Thyroid gland (tissue), 4 donors: ENCODE data around the gene PDLIM1. TPM values are rescaled to one million over a fixed set of nuclear protein-coding genes. Genes with fewer than 3 reads are reported as not detected.

ENCODE experiments used
- DNase-seq, 2 donors: peaks; one replicate each; pipeline ENCODE4 v3.0.0-alpha.2; 2019
- H3K27ac ChIP-seq, 3 donors: fragments of 200-600 bp; sonication (generic); 1 replicate in 2 of 3; 2 replicates in 1 of 3; pipeline ENCODE4 v1.5.1; 2016 to 2019; ENCODE audit warnings: mild to moderate bottlenecking in 1 of 3, moderate library complexity in 1 of 3
- H3K27me3 ChIP-seq: fragments of 200-600 bp; sonication (generic); one replicate; pipeline ENCODE4 v1.5.1; 2019
- H3K36me3 ChIP-seq, 2 donors: fragments of 200-600 bp; sonication (generic); one replicate each; pipeline ENCODE4 v1.5.1; 2016 to 2019
- H3K4me1 ChIP-seq, 2 donors: fragments of 200-600 bp; sonication (generic); one replicate each; pipeline ENCODE4 v1.5.1; 2017 to 2019
- H3K4me3 ChIP-seq, 3 donors: fragments of 200-600 bp; sonication (generic); replicated peaks in 1 of 3; 1 replicate in 2 of 3; 2 replicates in 1 of 3; pipeline ENCODE4 v1.5.1; 2016; ENCODE audit warnings: mild to moderate bottlenecking in 1 of 3
- H3K9me3 ChIP-seq: fragments of 200-600 bp; sonication (generic); one replicate; pipeline ENCODE4 v1.5.1; 2017
- CTCF ChIP-seq, 6 experiments: fragments of 200-600 bp in 3 of 6; fragments of 450-650 bp in 3 of 6; sonication (generic) in 3 of 6; IDR thresholded peaks; one replicate each; pipeline ENCODE4 v1.5.1; 2016 to 2019; ENCODE audit warnings: antibody characterized with exemption in 6 of 6, mild to moderate bottlenecking in 2 of 6, inconsistent platforms in 1 of 6, moderate library complexity in 1 of 6
- POLR2A ChIP-seq, 2 donors: fragments of 450-650 bp; IDR thresholded peaks; one replicate each; pipeline ENCODE4 v1.6.1; 2017; ENCODE audit warnings: antibody characterized with exemption in 2 of 2, mild to moderate bottlenecking in 2 of 2, moderate library complexity in 1 of 2
- WGBS, 2 donors: methylation state at CpG; one replicate each; pipeline ENCODE4 v1.1.5; 2017; 5-methylcytosine and 5-hydroxymethylcytosine counted together
- intact Hi-C: fragments of 100-400 bp; cut with DNase I; formaldehyde crosslinking; loops from one replicate; pipeline ENCODE4 v1.15.1; 2023
- total RNA-seq, 4 donors: library from RNA; depleted of rRNA; stranded (reverse); fragments of >200 nt; gene quantifications; one replicate each; pipeline ENCODE4 v1.2.3, GENCODE V29; 2016

Gene PDLIM1
- total RNA-seq, 4 donors from 2014 or later = 67.8 to 158 (median 90.7) TPM

DNA sequence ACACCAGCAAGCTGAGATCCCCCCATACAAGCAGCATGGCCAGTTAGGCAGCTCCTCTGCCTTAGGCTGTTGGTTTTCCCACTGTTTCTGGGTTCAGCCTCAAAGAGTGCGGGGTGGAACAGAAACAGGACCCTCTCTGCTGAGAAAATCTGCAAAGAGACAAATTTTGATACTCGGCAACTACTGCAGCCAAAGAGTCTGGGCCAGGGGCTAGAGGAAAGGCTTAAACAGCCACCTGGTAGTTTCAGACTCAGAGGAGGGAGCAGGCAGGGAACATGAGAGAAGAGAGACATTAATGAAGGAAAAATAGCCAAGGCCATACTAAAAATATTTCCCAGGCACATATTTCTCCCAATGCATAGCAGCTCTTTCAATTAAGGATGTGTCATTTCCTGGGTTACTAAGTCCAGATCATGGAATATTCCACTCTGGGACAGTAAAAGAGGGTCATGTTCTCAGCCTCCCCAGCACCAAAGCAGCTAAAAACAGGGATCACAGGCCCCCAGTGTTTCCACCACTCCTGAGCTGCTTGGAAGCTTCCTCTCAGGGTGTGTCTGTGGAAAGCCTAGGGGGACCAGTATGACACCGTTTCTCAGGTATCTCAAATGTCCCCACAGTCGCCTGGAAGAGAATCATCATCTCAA, 29.8 kb downstream of the PDLIM1 start:
- H3K27me3 ChIP-seq = no peaks in the 10 kb centered on the region
- H3K36me3 ChIP-seq = peaks cover 22 to 30% of the 10 kb centered on the region in 2 donors
- H3K9me3 ChIP-seq = no peaks in the 10 kb centered on the region
- peaks cover 28 to 33% of the 10 kb centered on the region in 2 donors for H3K4me1 ChIP-seq
- WGBS, 2 donors = 80 to 83% methylated on average over 4 of the region's 4 CpGs
- intact Hi-C loops = no loop called here
- no peak for DNase-seq
- TF ChIP-seq POLR2A (IDR thresholded peaks at IDR 0.05) (no peak), CTCF (IDR thresholded peaks at IDR 0.05) (no peak)
- no peak overlapping the region for H3K4me3 ChIP-seq
- peak overlapping the region; percentile 62 to 84 (median 69) for H3K27ac ChIP-seq

- peaks cover 22 to 30% of the 10 kb centered on the region in 2 donors for H3K36me3 ChIP-seq
- TF ChIP-seq POLR2A (IDR thresholded peaks at IDR 0.05) (peak in 1 of 2 donors; percentile 30), CTCF (IDR thresholded peaks at IDR 0.05) (no peak)
- peaks cover 28 to 31% of the 10 kb centered on the region in 2 donors for H3K4me1 ChIP-seq
- intact Hi-C loops = no loop called here
- no peaks in the 10 kb centered on the region for H3K27me3 ChIP-seq
- WGBS, 2 donors = 43 to 59% methylated on average over 3 of the region's 3 CpGs
- no peak overlapping the region for H3K4me3 ChIP-seq
- peak overlapping the region; percentile 62 to 84 (median 69) for H3K27ac ChIP-seq
- no peaks in the 10 kb centered on the region for H3K9me3 ChIP-seq
- peak; percentile 65 to 70 for DNase-seq
Measured at GRCh38 chr10:95260397-95260881, 30.4 kb downstream of the PDLIM1 start.

- Histone ChIP-seq H3K9me3 (no peaks in the 10 kb centered on the region), H3K4me1 (peaks cover 14 to 16% of the 10 kb centered on the region in 2 donors), H3K4me3 (no peak overlapping the region), H3K36me3 (peaks cover 15 to 17% of the 10 kb centered on the region in 2 donors), H3K27me3 (no peaks in the 10 kb centered on the region), H3K27ac (no peak overlapping the region)
- TF ChIP-seq POLR2A (IDR thresholded peaks at IDR 0.05) = no peak
- intact Hi-C loops = no loop called here
- no peak for DNase-seq
- WGBS, 2 donors = 96 to 97% methylated on average over 7 of the region's 7 CpGs
Measured at GRCh38 chr10:95257849-95258248, 33.0 kb downstream of the PDLIM1 start.

DNA sequence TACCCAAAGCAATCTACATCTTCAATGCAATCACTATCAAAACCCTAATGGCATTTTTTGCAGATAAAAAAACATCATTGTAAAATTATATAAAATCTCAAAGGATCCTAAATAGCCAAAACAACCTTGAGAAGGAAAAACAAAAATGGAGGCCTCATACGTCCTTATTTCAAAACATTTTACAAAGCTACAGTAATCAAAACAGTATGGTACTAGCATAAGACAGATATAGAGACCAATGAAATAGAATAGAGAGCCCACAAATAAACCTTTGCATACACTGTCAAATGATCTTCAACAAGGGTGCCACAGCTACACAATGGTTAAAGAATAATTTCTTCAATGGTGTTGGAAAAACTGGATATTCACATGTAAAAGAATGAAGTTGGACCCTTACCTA, 34.5 kb downstream of the PDLIM1 start:
- no peak for DNase-seq
- Histone ChIP-seq H3K9me3 (no peaks in the 10 kb centered on the region), H3K4me3 (no peak overlapping the region), H3K4me1 (peaks cover 12 to 13% of the 10 kb centered on the region in 2 donors), H3K27ac (no peak overlapping the region), H3K27me3 (no peaks in the 10 kb centered on the region), H3K36me3 (peaks cover 8 to 17% of the 10 kb centered on the region in 2 donors)
- WGBS, 2 donors = 96 to 98% methylated on average over 1 of the region's 1 CpG
- intact Hi-C loops = no loop called here
- TF ChIP-seq POLR2A (IDR thresholded peaks at IDR 0.05) = no peak
- TF ChIP-seq CTCF (IDR thresholded peaks at IDR 0.05) = no peak

DNA sequence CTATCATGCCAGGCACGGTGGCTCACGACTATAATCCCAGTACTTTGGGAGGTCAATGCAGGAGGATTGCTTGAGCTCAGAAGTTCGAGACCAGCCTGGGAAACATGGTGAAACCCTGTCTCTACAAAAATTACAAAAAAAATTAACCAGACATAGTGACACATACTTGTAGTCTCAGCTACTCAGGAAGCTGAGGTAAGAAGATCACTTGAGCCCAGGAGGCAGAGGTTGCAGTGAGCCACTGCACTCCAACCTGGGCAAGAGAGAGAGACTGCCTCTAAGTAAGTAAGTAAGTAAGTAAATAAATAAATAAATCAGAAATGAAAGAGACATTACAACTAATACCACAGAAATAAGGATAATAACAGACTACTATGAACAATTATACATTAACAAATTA, 36.2 kb downstream of the PDLIM1 start:
- 86 to 90% methylated on average over 3 of the region's 3 CpGs for WGBS, 2 donors
- TF ChIP-seq POLR2A (IDR thresholded peaks at IDR 0.05) = no peak
- TF ChIP-seq CTCF (IDR thresholded peaks at IDR 0.05) = no peak

More for the DNA sequence above, 36.2 kb downstream of the PDLIM1 start:
- Histone ChIP-seq H3K9me3 (no peaks in the 10 kb centered on the region), H3K36me3 (peaks cover 8 to 12% of the 10 kb centered on the region in 2 donors), H3K27me3 (no peaks in the 10 kb centered on the region), H3K27ac (peak overlapping the region in 1 of 3 donors; percentile 6), H3K4me3 (no peak overlapping the region), H3K4me1 (no peaks in the 10 kb centered on the region)
- no peak for DNase-seq
- intact Hi-C loops = no loop called here
